Endothelial cell of umbilical vein (primary cell): Measurements from ENCODE around the gene NKD1. TPM values are rescaled to one million over a fixed set of nuclear protein-coding genes. Genes with fewer than 3 reads are reported as not detected.

Experiments
- BruUV-seq: library from RNA; stranded (reverse); fragments of 400-500 nt; replicated peaks from 2 replicates; lab custom pipeline; 2021; lab: Mats Ljungman, UMichigan
- CTCF ChIA-PET: fragments of 300-600, 350-600 bp; sonication (Branson Sonifier 250); formaldehyde crosslinking; loops from one replicate; lab custom pipeline; 2021; ENCODE audit warnings: antibody characterized with exemption, inconsistent platforms; lab: Charles Lee
- POLR2A ChIA-PET: fragments of 300-600, 350-600 bp; sonication (Branson Sonifier 250); formaldehyde crosslinking; loops from one replicate; lab custom pipeline; 2021; ENCODE audit warnings: antibody characterized with exemption, inconsistent platforms; lab: Charles Lee
- DNase-seq: peaks from one replicate; pipeline ENCODE4 v3.0.0-alpha.2; 2011; ENCODE audit warnings: low read depth, low spot score
- FAIRE-seq: peaks from 2 replicates; lab custom pipeline; 2011; peaks lifted over from hg19 to GRCh38; lab: Jason Lieb, UNC
- H2AFZ ChIP-seq: 2 replicates; pipeline ENCODE4 v1.6.0; 2012; ENCODE audit warnings: low read depth, low read length, control low read depth, inconsistent platforms
- H3K27ac ChIP-seq: 2 replicates; pipeline ENCODE4 v1.5.1; 2011; ENCODE audit warnings: low read depth, mild to moderate bottlenecking, control low read depth, low read length, moderate library complexity; ENCODE audit not compliant: insufficient read depth
- H3K27me3 ChIP-seq, 2 experiments: 2 replicates each; pipeline versions ENCODE4 v1.6.0 to v1.6.1; 2011; ENCODE audit warnings: low read length in 2 of 2, mixed read lengths in 1 of 2; ENCODE audit not compliant: control insufficient read depth in 2 of 2, insufficient read depth in 2 of 2
- H3K36me3 ChIP-seq, 2 experiments: 2 replicates in 1 of 2; 3 replicates in 1 of 2; pipeline ENCODE4 v1.5.1; 2011; ENCODE audit warnings: low read length in 2 of 2, mild to moderate bottlenecking in 1 of 2, moderate library complexity in 1 of 2; ENCODE audit not compliant: control insufficient read depth in 2 of 2, insufficient read depth in 2 of 2; ENCODE audit errors: extremely low read depth in 1 of 2
- H3K4me1 ChIP-seq: 3 replicates; pipeline ENCODE4 v1.5.1; 2011; ENCODE audit warnings: mild to moderate bottlenecking, low read length; ENCODE audit not compliant: control insufficient read depth, insufficient read depth; ENCODE audit errors: extremely low read depth
- H3K4me2 ChIP-seq: 2 replicates; pipeline ENCODE4 v1.6.1; 2011; ENCODE audit warnings: low read length, control low read depth, mixed read lengths; ENCODE audit not compliant: insufficient read depth
- H3K4me3 ChIP-seq, 3 experiments: fragments of 200-600 bp in 1 of 3; sonication (generic), shearing (Covaris generic) in 1 of 3; replicated peaks in 1 of 3; 2 replicates each; pipeline ENCODE4 v1.5.1; 2011 to 2016; ENCODE audit warnings: control low read depth in 3 of 3, low read length in 3 of 3, mild to moderate bottlenecking in 2 of 3, inconsistent platforms in 1 of 3, low read depth in 1 of 3, moderate library complexity in 1 of 3; ENCODE audit not compliant: insufficient read depth in 1 of 3
- H3K79me2 ChIP-seq: 2 replicates; pipeline ENCODE4 v1.6.0; 2012; ENCODE audit warnings: low read length, inconsistent platforms; ENCODE audit not compliant: control insufficient read depth, insufficient read depth
- H3K9ac ChIP-seq: replicated peaks from 2 replicates; pipeline ENCODE3; 2011; ENCODE audit warnings: low read length, control low read depth; ENCODE audit not compliant: insufficient read depth; ENCODE audit errors: extremely low read depth
- H3K9me1 ChIP-seq: replicated peaks from 3 replicates; pipeline ENCODE4 v1.6.0; 2011; ENCODE audit warnings: mild to moderate bottlenecking, low read length; ENCODE audit not compliant: control insufficient read depth, insufficient read depth; ENCODE audit errors: extremely low read depth
- H3K9me3 ChIP-seq: replicated peaks from 2 replicates; pipeline ENCODE4 v1.5.1; 2012; ENCODE audit warnings: low read length, inconsistent platforms; ENCODE audit not compliant: control insufficient read depth, insufficient read depth
- H4K20me1 ChIP-seq: replicated peaks from 2 replicates; pipeline ENCODE3; 2011; ENCODE audit warnings: mild to moderate bottlenecking, low read length; ENCODE audit not compliant: control insufficient read depth, insufficient read depth; ENCODE audit errors: extremely low read depth
- CTCF ChIP-seq, 2 donors: IDR thresholded peaks; 1 replicate in 1 of 2; 2 replicates in 1 of 2; pipeline ENCODE4 v1.5.1; 2011; ENCODE audit warnings: low read length in 2 of 2, mild to moderate bottlenecking in 2 of 2, moderate library complexity in 2 of 2, control low read depth in 1 of 2, inconsistent platforms in 1 of 2, low read depth in 1 of 2; ENCODE audit not compliant: insufficient read depth in 1 of 2; ENCODE audit errors: extremely low read depth in 1 of 2
- EZH2 ChIP-seq: IDR thresholded peaks from 2 replicates; pipeline ENCODE4 v1.6.1; 2012; ENCODE audit warnings: borderline replicate concordance, low read depth, mild to moderate bottlenecking, moderate library complexity, low read length, inconsistent platforms; ENCODE audit not compliant: severe bottlenecking
- FOS ChIP-seq: IDR thresholded peaks from 2 replicates; pipeline ENCODE4 v1.6.1; 2011; ENCODE audit warnings: mild to moderate bottlenecking, low read length, moderate library complexity, borderline replicate concordance; ENCODE audit not compliant: insufficient read depth
- GATA2 ChIP-seq: IDR thresholded peaks from 2 replicates; pipeline ENCODE4 v1.7.0; 2011; ENCODE audit warnings: low read depth, mild to moderate bottlenecking, moderate library complexity, mixed read lengths, low read length; ENCODE audit not compliant: insufficient read length, insufficient read depth
- JUN ChIP-seq: IDR thresholded peaks from 2 replicates; pipeline ENCODE4 v1.6.1; 2011; ENCODE audit warnings: borderline replicate concordance, low read depth; ENCODE audit not compliant: insufficient read length, insufficient read depth
- MAX ChIP-seq: IDR thresholded peaks from 2 replicates; pipeline ENCODE4 v1.6.1; 2011; ENCODE audit not compliant: insufficient read depth, insufficient read length
- MYC ChIP-seq: IDR thresholded peaks from one replicate; pipeline ENCODE4 v1.6.1; 2011; ENCODE audit warnings: mild to moderate bottlenecking, low read depth, low read length
- POLR2A ChIP-seq: IDR thresholded peaks from 2 replicates; pipeline ENCODE4 v1.6.1; 2012; ENCODE audit warnings: low read depth, mild to moderate bottlenecking, control low read depth, low read length
- POLR2AphosphoS5 ChIP-seq: IDR thresholded peaks from 2 replicates; pipeline ENCODE4 v1.6.1; 2012; ENCODE audit warnings: low read depth, mild to moderate bottlenecking, control low read depth, low read length, moderate library complexity; ENCODE audit not compliant: insufficient read depth
- dilution Hi-C: fragments of 300-500 bp; cut with MboI; formaldehyde crosslinking; loops from one replicate; pipeline ENCODE4 v1.15.0; 2019; ENCODE audit warnings: low sequenced_read_pairs; ENCODE audit not compliant: extremely low pct_ligation_motif_present
- intact Hi-C: fragments of 100-400 bp; cut with micrococcal nuclease; formaldehyde crosslinking; loops from one replicate; pipeline ENCODE4 v1.10.0; 2022
- polyA plus RNA-seq, 4 experiments: library from polyadenylated mRNA; depleted of rRNA in 3 of 4; stranded (reverse) in 3 of 4; unstranded in 1 of 4; fragments of >200 nt; gene quantifications; 2 replicates each; pipeline versions ENCODE4 v1.2.1 to v1.2.3, GENCODE V29; 2011 to 2012; ENCODE audit warnings: missing spikeins in 1 of 4
- total RNA-seq: library from RNA; stranded (reverse); gene quantifications from 2 replicates; pipeline ENCODE4 v1.2.3, GENCODE V29; 2021

Gene NKD1
- total and polyA plus RNA-seq, 2 donors (not counting 3 experiments of a cell fraction or from before 2014, with no cell fraction given) = not detected

- Histone ChIP-seq H3K27ac (no peak overlapping the region), H3K4me2 (no peak overlapping the region), H3K4me3 (no peak overlapping the region), H2AFZ (no peak overlapping the region), H4K20me1 (no peaks in the 10 kb centered on the region), H3K27me3 (no peaks in the 10 kb centered on the region), H3K9ac (no peak overlapping the region), H3K9me1 (no peaks in the 10 kb centered on the region), H3K4me1 (no peaks in the 10 kb centered on the region), H3K79me2 (no peaks in the 10 kb centered on the region), H3K36me3 (no peaks in the 10 kb centered on the region), H3K9me3 (no peaks in the 10 kb centered on the region)
- ChIA-PET POLR2A (no interaction called here), CTCF (interaction anchor here (1.0 kb wide), 1 partner anchor 17 kb away, joined by 3 read pairs; no protein-coding TSS in a partner anchor)
- BruUV-seq = no TSS peak
- DNase-seq = no peak
- no peak for FAIRE-seq
- TF ChIP-seq GATA2 (no peak), FOS (no peak), JUN (no peak), MAX (no peak), EZH2 (no peak), POLR2A (no peak), POLR2AphosphoS5 (no peak), MYC (no peak), CTCF (IDR thresholded peaks at IDR 0.05; ENCODE audit: extremely low read depth in 1 of 2, insufficient read depth in 1 of 2, low read depth in 1 of 2, low read length in 2 of 2) (no peak)
- intact Hi-C loops = no loop called here
- dilution Hi-C loops = no loop called here
Observed at GRCh38 chr16:50530277-50531236, 17.6 kb upstream of the NKD1 start.
